GM15510 (cell line): Measurements from ENCODE around the gene BCL11A.
A peak's percentile ranks its signal among the peaks of the same experiment; 100 is the strongest.

Experiments
- POLR2A ChIP-seq: IDR thresholded peaks from 3 replicates; pipeline ENCODE4 v1.6.1; 2011; ENCODE audit warnings: borderline replicate concordance; ENCODE audit not compliant: insufficient read length; ENCODE audit errors: extremely low read depth

BCL11A gene

GRCh38 chr2:60552078-60552850, 1.2 kb downstream of the BCL11A start:
- no peak for TF ChIP-seq POLR2A

GRCh38 chr2:60551240-60552077, 2.0 kb downstream of the BCL11A start:
- TF ChIP-seq POLR2A = peak; percentile 26

GRCh38 chr2:60550984-60551239, 2.5 kb downstream of the BCL11A start:
- TF ChIP-seq POLR2A = no peak

- peak; percentile 27 for TF ChIP-seq POLR2A
Observed at GRCh38 chr2:60550178-60550983, 3.1 kb downstream of the BCL11A start.

GRCh38 chr2:60549928-60550177, 3.6 kb downstream of the BCL11A start:
- TF ChIP-seq POLR2A = peak; percentile 7

GRCh38 chr2:60549238-60549927, 4.1 kb downstream of the BCL11A start:
- TF ChIP-seq POLR2A = no peak

GRCh38 chr2:60548845-60549237, 4.6 kb downstream of the BCL11A start:
- no peak for TF ChIP-seq POLR2A

- no peak for TF ChIP-seq POLR2A
Observed at GRCh38 chr2:60548311-60548710, 5.1 kb downstream of the BCL11A start.

- no peak for TF ChIP-seq POLR2A
Observed at GRCh38 chr2:60547841-60548240, 5.6 kb downstream of the BCL11A start.

GRCh38 chr2:60546756-60547420, 6.6 kb downstream of the BCL11A start:
- TF ChIP-seq POLR2A = no peak

GRCh38 chr2:60544954-60545560, 8.4 kb downstream of the BCL11A start:
- no peak for TF ChIP-seq POLR2A

- no peak for TF ChIP-seq POLR2A
Observed at GRCh38 chr2:60544062-60544461, 9.4 kb downstream of the BCL11A start.

GRCh38 chr2:60541056-60541651, 12.3 kb downstream of the BCL11A start:
- no peak for TF ChIP-seq POLR2A

- TF ChIP-seq POLR2A = no peak
Observed at GRCh38 chr2:60540074-60540473, 13.4 kb downstream of the BCL11A start.
